GM18519 (cell line): ENCODE measurements around the gene C10orf53.

ENCODE experiments used
- ATAC-seq: cut with Tn5 transposase; IDR thresholded peaks from one replicate; pipeline ENCODE4 v1.9.1; 2021; ENCODE audit warnings: mild to moderate bottlenecking, moderate library complexity; ENCODE audit not compliant: unreplicated experiment, low FRiP score

C10orf53 gene

DNA sequence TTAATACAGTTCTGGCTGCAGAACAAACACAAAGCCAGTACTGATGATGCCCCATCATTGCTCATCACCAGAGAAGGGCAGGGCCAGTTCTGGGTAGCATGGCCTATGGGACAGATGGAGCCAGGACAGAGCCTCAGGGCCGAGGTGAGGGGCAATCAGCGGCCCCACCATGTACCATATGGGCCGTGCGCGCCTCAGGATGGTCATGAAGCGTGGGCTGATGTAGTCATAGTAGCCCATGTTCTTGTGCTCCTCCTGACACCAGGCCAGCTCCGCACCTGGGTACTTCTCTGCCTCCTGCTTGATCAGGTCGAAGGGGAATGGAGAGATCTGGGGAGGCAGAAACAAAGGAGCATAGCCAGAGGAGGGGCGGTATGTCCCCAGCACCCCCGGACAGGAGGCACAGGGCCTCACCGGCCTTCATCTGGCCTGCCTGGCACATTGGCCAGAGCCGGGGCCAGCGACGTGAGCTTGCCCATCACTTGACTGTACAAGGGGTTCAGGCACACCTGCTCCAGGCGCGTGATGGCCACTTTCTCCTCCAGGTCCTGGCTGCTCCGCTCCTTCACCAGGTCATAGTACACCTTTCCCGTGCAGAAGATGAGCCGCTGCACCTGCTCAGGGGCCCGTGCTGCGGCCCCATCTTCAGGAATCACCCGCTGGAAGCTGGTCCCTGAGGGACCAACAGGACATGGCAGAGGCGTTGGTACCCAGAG is 56.6 kb downstream of the C10orf53 start:
- ATAC-seq: no peak

DNA sequence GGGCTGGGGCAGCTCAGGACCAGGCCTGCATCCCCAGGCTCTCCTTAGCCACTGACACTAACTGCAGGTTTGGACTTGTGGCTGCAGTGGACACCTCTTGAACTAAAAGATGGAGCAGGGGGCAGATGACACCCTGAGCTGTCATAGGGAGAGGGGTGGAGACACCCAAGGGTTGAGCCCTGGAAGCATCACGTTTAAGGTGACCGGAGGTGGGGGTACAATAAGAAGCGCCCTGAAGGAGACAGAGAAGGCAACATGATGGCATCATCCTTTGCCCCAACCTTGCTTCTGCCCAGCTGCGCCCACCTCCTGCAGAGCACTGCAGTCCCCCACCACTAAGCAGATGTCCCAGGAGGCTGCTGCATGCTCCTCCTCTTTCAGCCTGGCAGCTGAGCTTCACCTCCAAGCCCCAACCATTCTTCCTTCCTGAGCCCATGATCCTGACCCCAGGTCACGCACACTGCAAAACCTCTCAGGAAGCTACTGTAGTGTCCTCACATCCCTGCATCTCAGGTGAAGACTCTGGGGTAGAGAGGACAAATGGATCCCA is 57.2 kb downstream of the C10orf53 start:
- no peak for ATAC-seq

DNA sequence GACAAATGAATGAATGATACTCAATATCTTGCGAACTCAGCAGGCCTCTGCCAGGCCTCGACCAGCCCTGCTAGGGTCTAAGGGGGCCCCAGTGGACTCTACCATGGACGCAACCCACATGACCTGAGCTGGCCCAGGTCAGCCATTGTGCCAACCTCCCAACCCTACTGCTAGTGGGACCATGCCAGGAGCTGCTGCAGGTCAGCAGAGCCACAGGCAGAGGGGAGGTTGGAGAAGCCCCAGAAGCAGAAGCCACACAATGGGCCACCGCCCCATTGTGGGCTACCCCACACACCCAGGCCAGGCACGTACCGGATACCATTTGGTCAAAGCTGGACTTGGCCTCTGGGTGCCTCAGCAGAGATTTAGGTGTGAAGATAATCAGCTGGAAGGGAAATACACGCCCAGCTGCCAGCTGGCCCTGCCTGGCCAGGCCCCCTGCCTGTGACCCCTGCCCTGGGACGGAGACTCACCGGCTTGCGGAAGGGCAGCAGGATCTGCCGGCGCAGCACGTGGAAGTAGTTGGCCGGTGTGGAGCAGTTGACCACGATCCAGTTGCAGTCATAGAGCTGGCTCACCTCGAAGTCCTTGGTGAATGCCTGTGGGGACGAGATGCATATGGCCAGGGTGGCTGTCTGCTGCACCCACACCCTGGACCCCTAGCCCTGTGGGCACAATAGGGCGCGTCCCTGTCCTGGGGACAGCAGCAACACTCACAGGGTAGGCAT is 58.2 kb downstream of the C10orf53 start:
- ATAC-seq: no peak

DNA sequence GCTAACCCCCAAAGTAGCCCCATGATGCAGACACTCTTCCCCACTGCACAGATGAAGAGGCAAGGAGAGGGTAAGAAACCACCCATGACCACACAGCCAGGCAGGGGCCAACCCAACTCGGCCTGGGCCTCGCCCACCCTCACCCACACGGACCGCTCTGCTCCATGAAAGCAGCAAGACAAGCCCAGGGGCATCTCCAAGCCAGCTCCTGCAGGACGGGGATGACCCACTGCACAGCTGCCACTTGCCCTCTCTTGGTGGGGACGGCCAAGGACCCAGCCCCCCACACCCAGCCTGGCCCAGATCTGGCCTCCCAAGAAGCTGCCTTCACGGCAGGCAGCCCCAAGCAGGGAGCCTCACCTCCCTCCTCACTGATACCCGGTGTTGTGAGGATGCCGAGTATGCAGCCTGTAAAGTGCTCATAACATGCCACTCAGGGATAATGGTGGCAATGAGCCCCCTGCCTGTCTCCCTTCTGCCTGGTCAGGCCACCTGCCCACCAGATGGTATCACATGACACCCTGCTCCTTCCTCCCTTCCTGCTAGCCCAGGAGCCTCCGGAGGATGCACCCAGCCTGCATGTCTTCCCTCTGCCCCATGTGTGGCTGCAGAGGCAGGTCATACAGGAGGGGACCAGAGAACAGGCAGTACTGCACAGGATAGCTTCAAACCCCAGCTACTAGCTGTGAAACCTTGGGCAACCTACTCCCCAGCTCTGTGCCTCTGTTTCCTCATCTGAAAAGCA is 59.3 kb downstream of the C10orf53 start:
- ATAC-seq: no peak

DNA sequence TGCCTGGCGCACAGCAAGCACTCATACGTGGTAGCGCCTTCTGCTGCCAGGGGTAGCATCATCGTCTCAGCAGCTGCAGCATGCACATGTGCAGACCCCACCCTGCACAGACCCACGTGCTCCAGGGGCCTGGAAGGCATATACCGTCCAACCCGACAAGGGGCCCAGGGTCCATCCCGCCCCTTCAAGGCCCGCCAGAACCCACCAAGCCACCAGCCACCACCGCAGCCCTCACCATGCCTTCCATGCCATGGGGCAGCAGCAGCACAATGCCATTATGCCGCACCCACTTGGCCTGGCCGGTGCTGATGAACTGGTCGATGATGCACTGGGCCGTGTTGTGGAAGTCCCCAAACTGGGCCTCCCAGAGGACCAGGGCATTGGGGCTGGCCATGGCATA is 60.0 kb downstream of the C10orf53 start:
- no peak for ATAC-seq

DNA sequence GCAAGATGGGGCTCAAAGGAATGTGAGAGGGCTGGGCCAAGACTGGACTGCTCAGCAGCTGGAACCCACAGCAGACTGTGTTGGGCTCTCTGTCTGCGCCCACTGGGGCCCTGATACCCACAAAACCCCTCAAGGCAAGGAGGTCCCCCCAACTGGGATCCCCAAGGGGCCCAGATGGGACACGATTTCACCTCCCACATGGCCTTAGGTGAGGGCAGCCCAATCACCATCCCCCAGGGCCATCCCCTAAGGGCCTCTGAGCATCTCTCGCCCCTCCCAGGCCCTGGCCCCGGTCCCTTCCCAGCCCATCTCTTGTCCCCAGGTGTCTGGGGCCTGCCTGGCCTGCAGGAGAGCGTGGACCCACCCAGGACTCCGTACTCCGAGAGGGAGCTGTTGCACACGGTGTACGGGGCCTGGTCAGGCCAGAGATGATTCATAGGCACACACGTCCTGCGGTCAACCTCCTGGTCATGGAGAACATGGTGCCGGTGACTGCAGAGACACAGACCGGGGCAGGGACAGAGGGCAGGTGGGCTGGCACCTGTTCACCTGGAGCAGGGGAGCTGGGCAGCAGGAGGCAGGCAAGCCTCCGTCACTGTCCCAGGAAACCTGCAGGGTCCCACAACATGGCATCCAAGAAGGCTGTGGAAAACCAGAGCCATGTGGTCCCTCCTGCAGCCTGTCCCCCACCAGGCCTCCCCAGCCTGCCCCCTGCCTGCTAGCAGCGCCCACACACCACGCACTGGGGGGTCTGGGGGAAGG is 61.1 kb downstream of the C10orf53 start:
- no peak for ATAC-seq

DNA sequence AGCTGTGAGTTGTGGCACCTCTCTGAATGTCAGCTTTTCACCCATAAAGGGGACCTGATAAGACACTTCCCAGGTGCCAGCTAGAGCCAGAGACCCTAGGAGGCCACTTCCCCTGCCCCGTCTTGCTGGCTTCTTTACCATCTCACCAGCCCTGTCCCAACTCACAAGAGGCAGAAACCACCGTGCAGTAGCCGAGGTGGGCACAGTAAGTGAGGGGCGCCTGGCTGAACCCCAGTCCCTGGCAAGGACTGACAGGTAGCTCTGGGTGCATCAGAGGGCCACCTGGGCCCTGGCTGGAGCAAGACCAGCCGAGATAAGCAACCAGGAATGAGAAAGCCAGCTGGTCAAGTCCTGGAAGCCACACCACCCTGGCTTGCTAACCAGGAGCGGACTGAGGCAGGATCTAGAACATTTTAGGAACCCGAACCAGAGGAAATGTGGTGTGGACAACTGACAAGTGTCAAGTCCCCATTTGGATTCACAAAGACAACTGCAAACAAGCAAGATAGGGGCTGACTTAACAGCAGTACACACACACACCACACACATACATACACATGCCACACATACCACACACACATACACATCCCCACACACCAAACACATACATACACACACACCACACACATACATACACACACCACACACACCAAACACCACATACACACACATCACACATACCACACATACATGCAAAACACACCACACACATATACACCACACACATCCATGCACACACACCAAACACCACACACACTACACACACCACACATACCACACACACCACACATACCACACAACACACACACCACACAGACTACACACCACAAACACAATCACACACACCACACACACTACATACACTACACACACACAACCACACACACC is 61.9 kb downstream of the C10orf53 start:
- no peak for ATAC-seq

DNA sequence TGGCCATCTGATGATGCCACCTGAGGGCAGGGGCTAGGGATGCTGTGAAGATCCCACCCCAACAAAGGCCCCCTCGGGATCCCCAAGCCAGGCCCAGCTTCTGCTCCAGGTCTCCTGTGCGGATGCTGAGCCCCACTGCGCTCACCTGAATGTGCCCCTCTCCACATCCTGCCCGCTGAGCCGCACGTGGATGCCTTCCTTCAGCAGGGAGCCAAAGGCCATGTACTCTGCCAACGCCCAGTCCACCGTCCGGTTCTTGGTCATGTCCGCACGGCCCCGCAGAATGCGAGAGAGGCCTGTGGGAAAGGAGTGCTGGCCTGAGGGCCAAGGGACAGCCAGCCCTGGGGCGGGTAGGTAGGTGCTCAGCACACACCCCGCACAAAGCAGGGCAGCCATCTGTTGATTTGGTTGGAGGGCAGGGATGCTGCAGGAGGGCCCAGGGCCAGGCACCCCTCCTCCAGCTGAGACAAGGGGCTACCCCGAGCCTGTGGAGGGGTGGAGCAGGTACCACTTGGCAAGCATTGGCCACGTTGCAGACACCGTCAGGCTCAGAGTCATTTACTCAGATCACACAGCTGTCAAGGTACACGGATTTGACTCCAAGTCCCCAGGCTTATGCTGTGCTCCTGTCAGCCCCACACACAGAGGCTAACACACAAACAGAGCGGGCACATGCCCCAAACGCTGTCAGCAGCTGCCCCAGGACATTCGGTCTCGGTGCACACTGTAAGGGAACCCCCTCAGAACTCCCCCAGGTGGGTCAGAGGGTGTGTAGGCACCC is 63.4 kb downstream of the C10orf53 start:
- no peak for ATAC-seq

DNA sequence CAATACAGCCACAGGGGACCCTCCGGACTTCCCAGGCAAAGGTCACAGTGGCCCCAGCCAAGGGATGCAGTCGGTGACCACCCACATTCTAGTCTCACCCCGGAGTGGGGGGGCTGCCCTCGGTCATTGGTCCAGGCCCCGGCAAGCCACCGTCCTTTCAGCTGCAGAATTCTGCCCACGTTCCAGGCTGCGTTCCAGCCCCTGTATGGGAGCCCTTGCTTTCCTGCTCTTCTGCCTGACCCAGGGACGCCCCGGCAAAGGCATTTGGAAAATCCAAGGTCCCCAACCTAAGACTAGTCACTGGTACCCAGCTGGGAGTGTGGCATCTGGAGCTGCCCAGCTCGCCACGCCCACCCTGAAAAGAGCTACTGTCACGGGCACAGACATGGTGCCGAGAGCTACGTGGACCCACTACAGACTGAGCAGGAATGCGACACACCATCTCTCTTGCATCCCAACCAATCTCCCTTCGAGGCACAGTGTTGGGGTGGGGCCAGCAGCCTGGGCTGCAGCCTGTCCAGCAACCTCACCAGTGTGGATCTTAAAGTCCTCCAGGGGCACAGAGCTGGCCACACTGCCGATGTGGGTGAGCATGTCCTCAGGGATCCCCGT is 64.1 kb downstream of the C10orf53 start:
- no peak for ATAC-seq

DNA sequence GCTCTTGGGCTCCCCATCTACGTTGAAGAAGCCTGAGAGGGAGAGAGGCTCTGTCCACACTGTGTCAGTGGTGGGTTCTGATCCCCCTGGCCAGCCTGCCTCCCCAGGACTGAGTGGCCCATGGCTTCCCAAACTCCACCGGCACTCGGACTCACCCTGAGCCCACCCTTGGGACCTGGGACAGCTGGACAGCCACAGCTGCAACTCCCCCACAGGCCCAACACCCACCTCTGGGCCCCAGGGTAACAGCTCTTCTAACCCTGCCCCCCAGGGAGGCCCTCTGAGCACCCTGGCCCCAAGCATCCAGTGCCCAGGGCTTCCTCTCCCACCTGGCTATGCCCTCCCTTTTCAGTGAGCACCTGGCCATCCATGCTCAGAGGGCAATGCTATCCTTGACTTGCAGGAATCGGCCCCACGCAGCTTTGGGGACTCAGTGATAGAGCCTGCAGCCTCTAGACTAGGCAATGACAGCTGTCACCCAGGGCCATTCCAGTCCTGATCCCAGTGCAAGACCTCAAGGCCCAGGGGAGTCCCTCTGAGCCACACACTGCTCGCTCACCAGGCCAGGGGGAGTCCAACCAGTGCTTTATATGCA is 64.7 kb downstream of the C10orf53 start:
- ATAC-seq: no peak

DNA sequence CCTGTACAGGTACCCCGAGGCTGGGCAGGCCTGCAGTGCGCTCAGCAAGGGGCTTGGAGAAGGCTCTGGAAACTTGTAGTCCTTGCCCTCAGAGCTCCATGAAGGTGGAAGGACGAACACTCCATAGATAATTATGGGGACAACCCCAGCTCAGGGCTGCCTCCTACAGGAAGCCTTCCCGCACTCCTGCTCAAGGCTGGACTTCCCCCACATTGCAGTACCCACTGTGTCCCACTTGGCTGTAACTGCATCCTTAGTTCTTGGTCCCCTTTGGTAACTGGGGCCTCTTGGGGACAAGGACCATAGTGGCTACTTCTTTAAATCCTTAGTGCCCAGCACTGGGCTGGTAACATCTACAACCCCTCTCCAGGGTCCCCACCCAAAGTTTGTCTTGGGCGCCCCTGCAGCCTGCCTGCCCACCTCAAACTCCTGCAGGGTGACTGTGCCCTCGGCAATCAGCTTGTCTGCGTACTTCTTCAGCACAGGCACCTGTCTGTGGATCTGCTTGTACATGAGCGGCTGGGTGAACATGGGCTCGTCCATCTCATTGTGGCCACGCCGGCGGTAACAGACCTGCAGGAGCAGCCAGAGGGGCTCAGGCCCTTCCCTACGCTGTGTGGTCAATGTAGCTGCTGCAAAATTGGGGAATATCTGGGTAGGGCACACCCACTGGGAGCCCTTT is 65.6 kb downstream of the C10orf53 start:
- no peak for ATAC-seq

DNA sequence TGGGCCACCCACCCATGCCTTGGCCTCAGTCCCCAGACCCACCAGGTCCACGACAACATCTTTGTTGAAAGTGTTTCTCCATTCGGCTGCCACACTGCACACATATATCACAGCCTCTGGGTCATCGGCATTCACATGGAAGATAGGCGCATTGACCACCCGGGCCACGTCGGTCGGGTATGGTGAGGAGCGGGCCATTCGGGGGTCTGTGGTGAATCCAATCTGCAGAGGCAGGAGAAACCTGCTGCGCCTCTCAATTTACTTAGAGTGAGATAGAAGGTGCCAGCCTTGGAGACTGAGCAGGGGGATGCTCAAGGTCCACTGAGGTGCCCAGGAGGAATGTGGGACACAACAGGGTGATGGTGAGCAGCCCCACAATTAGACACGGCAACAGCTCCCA is 66.3 kb downstream of the C10orf53 start:
- ATAC-seq: no peak

DNA sequence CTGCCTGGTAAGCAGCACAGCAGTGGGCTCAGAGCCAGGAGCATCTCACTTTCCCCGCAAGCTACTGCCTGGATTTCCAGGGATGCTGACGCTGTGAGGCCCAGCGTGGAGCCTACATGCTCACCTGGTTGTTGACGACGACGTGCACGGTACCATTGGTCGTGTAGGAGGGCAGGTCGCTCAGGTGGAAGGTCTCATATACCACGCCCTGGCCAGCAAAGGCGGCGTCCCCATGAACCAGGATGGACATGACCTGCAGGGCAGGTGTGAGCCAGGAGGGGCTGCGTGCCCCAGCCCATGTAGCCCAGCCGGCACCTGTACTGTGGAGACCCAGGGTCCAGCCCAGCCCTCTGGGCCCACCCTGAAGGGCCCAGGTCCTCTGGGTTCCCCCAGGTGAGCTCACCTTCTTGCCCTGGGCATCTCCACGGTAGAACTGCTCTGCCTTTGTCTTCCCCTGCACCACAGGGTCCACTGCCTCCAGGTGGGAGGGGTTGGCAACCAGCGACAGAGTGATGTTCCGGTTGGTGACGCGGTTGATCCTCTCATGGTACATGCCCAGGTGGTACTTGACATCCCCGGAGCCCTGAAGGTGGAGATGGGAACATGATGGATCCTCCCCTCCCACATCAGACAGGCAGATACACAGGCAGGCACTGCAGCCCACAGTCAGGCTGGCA is 67.3 kb downstream of the C10orf53 start:
- ATAC-seq: no peak
